ENCODE results near the gene GPER1.

DNA sequence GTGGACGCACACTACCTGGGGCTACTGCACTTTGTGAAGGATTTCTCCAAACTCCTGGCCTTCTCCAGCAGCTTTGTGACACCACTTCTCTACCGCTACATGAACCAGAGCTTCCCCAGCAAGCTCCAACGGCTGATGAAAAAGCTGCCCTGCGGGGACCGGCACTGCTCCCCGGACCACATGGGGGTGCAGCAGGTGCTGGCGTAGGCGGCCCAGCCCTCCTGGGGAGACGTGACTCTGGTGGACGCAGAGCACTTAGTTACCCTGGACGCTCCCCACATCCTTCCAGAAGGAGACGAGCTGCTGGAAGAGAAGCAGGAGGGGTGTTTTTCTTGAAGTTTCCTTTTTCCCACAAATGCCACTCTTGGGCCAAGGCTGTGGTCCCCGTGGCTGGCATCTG lies 29.6 kb upstream of the GPER1 start:
- TF ChIP-seq, protein P1, sequence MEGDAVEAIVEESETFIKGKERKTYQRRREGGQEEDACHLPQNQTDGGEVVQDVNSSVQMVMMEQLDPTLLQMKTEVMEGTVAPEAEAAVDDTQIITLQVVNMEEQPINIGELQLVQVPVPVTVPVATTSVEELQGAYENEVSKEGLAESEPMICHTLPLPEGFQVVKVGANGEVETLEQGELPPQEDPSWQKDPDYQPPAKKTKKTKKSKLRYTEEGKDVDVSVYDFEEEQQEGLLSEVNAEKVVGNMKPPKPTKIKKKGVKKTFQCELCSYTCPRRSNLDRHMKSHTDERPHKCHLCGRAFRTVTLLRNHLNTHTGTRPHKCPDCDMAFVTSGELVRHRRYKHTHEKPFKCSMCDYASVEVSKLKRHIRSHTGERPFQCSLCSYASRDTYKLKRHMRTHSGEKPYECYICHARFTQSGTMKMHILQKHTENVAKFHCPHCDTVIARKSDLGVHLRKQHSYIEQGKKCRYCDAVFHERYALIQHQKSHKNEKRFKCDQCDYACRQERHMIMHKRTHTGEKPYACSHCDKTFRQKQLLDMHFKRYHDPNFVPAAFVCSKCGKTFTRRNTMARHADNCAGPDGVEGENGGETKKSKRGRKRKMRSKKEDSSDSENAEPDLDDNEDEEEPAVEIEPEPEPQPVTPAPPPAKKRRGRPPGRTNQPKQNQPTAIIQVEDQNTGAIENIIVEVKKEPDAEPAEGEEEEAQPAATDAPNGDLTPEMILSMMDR (IDR thresholded peaks at IDR 0.05 in 2 of 3, conservative IDR thresholded peaks at IDR 0.05 in 1 of 3; ENCODE audit: borderline replicate concordance in 1 of 3, insufficient read depth in 1 of 3, low read depth in 2 of 3, low read length in 2 of 3), result no peak
- no peak for TF ChIP-seq POLR2AphosphoS5 (IDR thresholded peaks at IDR 0.05; ENCODE audit: low read depth, low read length)
- TF ChIP-seq EGR1 (IDR thresholded peaks at IDR 0.05; ENCODE audit: low read depth), result no peak
- TF ChIP-seq EZH2phosphoT487 (IDR thresholded peaks at IDR 0.05; ENCODE audit: borderline replicate concordance), result no peak
- TF ChIP-seq TCF7L2 (IDR thresholded peaks at IDR 0.05; ENCODE audit: borderline replicate concordance, extremely low read depth, insufficient read depth, insufficient read length), result no peak
- TF ChIP-seq EZH2 (IDR thresholded peaks at IDR 0.05), result no peak
- TF ChIP-seq RAD21 (IDR thresholded peaks at IDR 0.05; ENCODE audit: low read depth), result no peak
- no peak for TF ChIP-seq YY1 (IDR thresholded peaks at IDR 0.05; ENCODE audit: extremely low read depth, insufficient replicate concordance, low read depth, low read length)
- TF ChIP-seq POLR2A (IDR thresholded peaks at IDR 0.05; ENCODE audit: borderline replicate concordance, extremely low read depth, insufficient read depth, insufficient read length), result no peak
- no peak for TF ChIP-seq JUND (IDR thresholded peaks at IDR 0.05)
- TF ChIP-seq, protein P2, sequence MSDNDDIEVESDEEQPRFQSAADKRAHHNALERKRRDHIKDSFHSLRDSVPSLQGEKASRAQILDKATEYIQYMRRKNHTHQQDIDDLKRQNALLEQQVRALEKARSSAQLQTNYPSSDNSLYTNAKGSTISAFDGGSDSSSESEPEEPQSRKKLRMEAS (IDR thresholded peaks at IDR 0.05), result no peak
- TF ChIP-seq, protein P3, sequence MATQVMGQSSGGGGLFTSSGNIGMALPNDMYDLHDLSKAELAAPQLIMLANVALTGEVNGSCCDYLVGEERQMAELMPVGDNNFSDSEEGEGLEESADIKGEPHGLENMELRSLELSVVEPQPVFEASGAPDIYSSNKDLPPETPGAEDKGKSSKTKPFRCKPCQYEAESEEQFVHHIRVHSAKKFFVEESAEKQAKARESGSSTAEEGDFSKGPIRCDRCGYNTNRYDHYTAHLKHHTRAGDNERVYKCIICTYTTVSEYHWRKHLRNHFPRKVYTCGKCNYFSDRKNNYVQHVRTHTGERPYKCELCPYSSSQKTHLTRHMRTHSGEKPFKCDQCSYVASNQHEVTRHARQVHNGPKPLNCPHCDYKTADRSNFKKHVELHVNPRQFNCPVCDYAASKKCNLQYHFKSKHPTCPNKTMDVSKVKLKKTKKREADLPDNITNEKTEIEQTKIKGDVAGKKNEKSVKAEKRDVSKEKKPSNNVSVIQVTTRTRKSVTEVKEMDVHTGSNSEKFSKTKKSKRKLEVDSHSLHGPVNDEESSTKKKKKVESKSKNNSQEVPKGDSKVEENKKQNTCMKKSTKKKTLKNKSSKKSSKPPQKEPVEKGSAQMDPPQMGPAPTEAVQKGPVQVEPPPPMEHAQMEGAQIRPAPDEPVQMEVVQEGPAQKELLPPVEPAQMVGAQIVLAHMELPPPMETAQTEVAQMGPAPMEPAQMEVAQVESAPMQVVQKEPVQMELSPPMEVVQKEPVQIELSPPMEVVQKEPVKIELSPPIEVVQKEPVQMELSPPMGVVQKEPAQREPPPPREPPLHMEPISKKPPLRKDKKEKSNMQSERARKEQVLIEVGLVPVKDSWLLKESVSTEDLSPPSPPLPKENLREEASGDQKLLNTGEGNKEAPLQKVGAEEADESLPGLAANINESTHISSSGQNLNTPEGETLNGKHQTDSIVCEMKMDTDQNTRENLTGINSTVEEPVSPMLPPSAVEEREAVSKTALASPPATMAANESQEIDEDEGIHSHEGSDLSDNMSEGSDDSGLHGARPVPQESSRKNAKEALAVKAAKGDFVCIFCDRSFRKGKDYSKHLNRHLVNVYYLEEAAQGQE (IDR thresholded peaks at IDR 0.05; ENCODE audit: low read depth), result no peak
